D721Med (cell line): ENCODE measurements around the gene ALDH4A1.

ENCODE experiments used
- DNase-seq: peaks from one replicate; pipeline ENCODE4 v3.0.0; 2011; ENCODE audit warnings: low spot score; ENCODE audit not compliant: insufficient read length
- FAIRE-seq: peaks from 2 replicates; lab custom pipeline; 2011; peaks lifted over from hg19 to GRCh38; lab: Jason Lieb, UNC
- TF ChIP-seq, protein P1 (sequence below): IDR thresholded peaks from 2 replicates; pipeline ENCODE4 v1.5.1; 2012; ENCODE audit warnings: mild to moderate bottlenecking, control low read depth; ENCODE audit not compliant: insufficient read depth; ENCODE audit errors: missing control alignments

ALDH4A1 gene

DNA sequence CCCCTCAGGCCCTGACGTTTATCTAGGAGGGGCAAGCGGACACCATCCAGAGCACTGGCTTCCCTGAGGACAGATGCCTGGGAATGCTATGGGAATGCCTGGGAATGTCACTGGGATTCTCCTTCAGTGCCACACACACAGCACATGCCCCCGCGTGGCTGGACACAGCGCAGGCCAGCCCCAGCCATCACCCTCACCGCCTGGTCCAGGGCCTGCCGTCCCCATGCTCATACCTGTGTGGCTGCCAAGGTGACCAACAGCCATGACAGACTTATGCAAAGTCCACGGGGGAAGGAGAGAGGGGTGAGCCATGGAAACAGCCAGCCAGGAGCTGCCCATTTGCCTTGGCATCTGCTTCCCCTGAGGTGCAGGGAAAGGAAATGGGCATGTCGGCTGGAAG, 37.2 kb downstream of the ALDH4A1 start:
- TF ChIP-seq, protein P1, sequence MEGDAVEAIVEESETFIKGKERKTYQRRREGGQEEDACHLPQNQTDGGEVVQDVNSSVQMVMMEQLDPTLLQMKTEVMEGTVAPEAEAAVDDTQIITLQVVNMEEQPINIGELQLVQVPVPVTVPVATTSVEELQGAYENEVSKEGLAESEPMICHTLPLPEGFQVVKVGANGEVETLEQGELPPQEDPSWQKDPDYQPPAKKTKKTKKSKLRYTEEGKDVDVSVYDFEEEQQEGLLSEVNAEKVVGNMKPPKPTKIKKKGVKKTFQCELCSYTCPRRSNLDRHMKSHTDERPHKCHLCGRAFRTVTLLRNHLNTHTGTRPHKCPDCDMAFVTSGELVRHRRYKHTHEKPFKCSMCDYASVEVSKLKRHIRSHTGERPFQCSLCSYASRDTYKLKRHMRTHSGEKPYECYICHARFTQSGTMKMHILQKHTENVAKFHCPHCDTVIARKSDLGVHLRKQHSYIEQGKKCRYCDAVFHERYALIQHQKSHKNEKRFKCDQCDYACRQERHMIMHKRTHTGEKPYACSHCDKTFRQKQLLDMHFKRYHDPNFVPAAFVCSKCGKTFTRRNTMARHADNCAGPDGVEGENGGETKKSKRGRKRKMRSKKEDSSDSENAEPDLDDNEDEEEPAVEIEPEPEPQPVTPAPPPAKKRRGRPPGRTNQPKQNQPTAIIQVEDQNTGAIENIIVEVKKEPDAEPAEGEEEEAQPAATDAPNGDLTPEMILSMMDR: no peak
- FAIRE-seq (no peak), DNase-seq (no peak)

DNA sequence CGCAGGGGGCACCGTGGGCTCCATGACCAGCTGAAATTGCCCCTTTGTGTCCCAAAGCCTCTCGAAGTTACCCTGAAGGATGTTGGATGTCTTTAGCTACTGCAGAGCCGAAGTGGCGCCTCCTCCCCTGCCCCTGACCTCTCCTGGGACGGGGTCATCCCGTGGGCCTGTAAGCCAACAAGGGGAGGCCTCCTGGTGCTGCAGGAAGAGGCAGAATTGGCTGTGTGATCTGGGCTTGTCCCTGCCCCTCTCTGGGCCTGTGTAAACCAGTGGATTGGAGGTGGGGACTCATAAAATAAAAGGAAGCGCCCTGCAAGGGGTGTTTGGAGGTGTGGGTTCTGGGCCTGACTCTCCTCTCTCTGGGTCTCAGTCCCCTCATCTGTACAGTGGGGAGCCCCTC, 40.8 kb downstream of the ALDH4A1 start:
- FAIRE-seq: no peak
- TF ChIP-seq, protein P1: no peak
- no peak for DNase-seq

DNA sequence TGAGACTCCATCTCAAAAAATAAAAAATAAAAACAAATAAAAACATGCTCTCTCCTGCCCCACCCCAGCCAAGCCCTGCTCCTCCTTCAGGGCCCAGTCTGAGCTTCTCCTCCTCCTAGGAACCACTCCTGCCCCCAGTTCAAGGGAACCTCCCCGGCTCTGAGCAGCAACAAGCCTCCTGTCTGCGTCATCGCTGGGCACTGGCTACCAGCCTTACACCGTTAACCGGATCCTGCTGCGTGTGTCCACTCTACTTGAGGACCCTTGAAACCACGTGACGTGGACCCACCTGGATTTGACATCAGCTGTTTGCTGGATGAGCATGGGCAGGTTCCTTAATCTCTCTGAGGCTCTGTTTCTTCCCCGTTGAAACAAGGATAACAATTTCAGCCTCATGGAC, 41.3 kb downstream of the ALDH4A1 start:
- TF ChIP-seq, protein P1: no peak
- DNase-seq (no peak), FAIRE-seq (no peak)

DNA sequence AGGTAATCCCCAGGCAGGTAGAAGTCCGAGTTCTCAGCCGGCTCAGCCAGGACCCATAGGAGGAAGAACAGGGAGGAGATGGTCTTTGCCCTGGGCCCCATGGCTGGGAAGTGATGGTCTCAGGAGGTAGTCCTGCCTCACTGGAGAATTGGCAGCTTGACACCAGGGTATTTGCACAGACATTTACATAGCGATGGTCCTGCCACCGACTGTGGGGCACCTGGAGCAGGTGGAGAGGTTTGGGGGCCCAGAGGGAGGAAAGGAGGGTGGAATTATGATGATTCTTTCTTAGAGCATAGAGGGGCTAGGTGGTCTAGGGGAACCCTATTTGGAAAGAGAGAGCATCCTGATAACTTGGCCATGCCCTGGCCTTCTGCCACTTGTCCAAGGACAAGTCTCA, 42.8 kb downstream of the ALDH4A1 start, which contains the start of gene TAS1R2:
Gene TAS1R2 (minus strand): TSS at position 101 of the 400 bp plus-strand sequence. CDS start 0 bp downstream, at position 101.
- TF ChIP-seq, protein P1: no peak
- FAIRE-seq: no peak
- no peak for DNase-seq

DNA sequence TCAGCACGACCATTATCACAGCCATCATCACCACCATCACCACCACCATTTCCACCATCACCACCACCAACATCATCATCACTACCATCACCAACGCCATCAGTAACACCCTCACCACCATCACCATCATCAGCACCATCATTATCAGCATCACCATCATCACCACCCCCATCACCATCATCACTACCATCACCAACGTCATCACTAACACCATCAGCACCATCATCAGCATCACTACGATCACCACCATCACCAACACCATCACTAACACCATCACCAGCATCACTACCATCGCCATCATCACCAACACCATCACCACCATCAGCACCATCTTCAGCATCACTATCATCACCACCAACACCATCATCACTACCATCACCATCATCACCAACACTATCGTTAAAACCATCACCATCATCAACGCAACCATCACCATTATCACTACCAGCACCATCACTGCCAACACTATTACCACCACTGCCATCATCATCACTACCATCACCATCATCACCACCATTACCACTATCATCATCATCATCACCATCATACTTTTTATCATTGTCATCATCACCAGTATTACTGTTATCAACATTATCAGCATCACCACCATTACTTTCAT, 44.2 kb downstream of the ALDH4A1 start:
- FAIRE-seq (no peak), DNase-seq (no peak)
- TF ChIP-seq, protein P1: no peak

DNA sequence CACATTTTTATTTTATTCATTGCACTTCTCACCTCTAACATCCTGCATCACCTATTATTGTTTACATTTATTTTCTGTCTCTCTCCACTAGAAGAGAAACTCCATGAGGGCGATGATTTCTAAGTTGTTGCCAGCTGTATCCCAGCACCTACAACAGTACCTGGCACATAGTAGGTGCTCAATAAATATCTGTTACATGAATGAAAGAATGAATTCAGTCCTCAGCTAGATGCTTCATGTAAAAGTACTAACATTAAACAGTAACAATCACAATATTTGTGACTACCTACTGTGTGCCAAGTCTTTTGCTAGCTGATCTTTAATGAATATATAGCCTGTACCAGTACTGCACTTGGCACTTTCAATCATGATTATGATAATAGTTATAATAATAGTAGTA, 45.9 kb downstream of the ALDH4A1 start:
- FAIRE-seq: no peak
- no peak for DNase-seq
- TF ChIP-seq, protein P1: no peak

DNA sequence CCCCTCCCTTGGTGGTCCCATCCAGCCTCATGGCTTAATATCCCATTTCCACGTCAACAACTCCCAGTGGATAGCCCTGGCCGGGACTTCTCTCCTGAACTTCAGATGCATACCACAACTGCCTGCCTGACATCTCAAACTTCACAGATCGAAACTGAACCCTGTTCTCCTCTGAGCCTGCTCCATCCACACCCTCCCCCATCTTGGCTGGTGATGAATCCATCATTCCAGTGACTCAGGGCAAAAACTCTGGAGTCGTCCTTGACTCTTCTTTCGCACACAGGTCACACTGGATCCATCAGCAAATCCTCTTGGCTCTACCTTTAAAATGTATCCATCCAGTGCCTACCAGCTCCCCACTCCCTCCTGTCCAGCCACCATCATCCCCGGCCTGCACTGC, 46.8 kb downstream of the ALDH4A1 start:
- FAIRE-seq: no peak
- DNase-seq: no peak

More for the DNA sequence above, 46.8 kb downstream of the ALDH4A1 start:
- TF ChIP-seq, protein P1: no peak
